ENCODE measurements around the gene EIF2A. TPM values are rescaled to one million over a fixed set of nuclear protein-coding genes. Genes with fewer than 3 reads are reported as not detected.
"Not testable (repeated sequence)": the region's sequence is repeated elsewhere in the genome, so short reads cannot be mapped to it uniquely, and the experiment has no call there.

Gene EIF2A
- total and polyA plus RNA-seq, 2 experiments from 2014 or later = 34.5 to 112 TPM

- Histone ChIP-seq H3K27me3 (no peaks in the 10 kb centered on the region), H3K4me1 (ENCODE audit: insufficient read depth) (no peaks in the 10 kb centered on the region), H4K20me1 (ENCODE audit: insufficient read depth, poor library complexity, severe bottlenecking) (peaks cover 22% of the 10 kb centered on the region), H3K9me2 (replicated peaks; ENCODE audit: insufficient read depth) (no peaks in the 10 kb centered on the region), H3K27ac (no peak overlapping the region), H3K4me3 (no peak overlapping the region), H3K4me2 (no peak overlapping the region), H3K36me3 (replicated peaks; ENCODE audit: insufficient read depth, low read depth) (no peaks in the 10 kb centered on the region), H3K79me2 (peaks cover 79% of the 10 kb centered on the region), H2AFZ (no peak overlapping the region), H3K9me3 (ENCODE audit: low read depth) (no peaks in the 10 kb centered on the region)
- 97% methylated on average over 2 of the region's 2 CpGs for WGBS (ENCODE audit: low lambda C conversion rate, missing lambda C conversion rate)
- TF ChIP-seq CTCF (IDR thresholded peaks at IDR 0.05; ENCODE audit: poor library complexity) (no peak), EZH2 (IDR thresholded peaks at IDR 0.05; ENCODE audit: borderline replicate concordance) (no peak), EZH2phosphoT487 (IDR thresholded peaks at IDR 0.05; ENCODE audit: low read depth, severe bottlenecking, unreplicated experiment) (no peak)
- no peak for DNase-seq (ENCODE audit: low spot score)
Observed at GRCh38 chr3:150613709-150614480, 67.3 kb downstream of the EIF2A start.

- no peaks in the 10 kb centered on the region for H3K9me2 ChIP-seq (replicated peaks; ENCODE audit: insufficient read depth)
- WGBS (ENCODE audit: low lambda C conversion rate, missing lambda C conversion rate) = 83% methylated on average over 7 of the region's 7 CpGs
- no peak overlapping the region for H3K4me3 ChIP-seq
- no peak for DNase-seq (ENCODE audit: low spot score)
- TF ChIP-seq EZH2 (IDR thresholded peaks at IDR 0.05; ENCODE audit: borderline replicate concordance) (no peak), EZH2phosphoT487 (IDR thresholded peaks at IDR 0.05; ENCODE audit: low read depth, severe bottlenecking, unreplicated experiment) (no peak), CTCF (IDR thresholded peaks at IDR 0.05; ENCODE audit: poor library complexity) (no peak)
- H3K4me1 ChIP-seq (ENCODE audit: insufficient read depth) = no peaks in the 10 kb centered on the region
- H2AFZ ChIP-seq = no peak overlapping the region
- H3K36me3 ChIP-seq (replicated peaks; ENCODE audit: insufficient read depth, low read depth) = no peaks in the 10 kb centered on the region
- H4K20me1 ChIP-seq (ENCODE audit: insufficient read depth, poor library complexity, severe bottlenecking) = no peaks in the 10 kb centered on the region
- H3K27ac ChIP-seq = no peak overlapping the region
- H3K9me3 ChIP-seq (ENCODE audit: low read depth) = no peaks in the 10 kb centered on the region
- no peak overlapping the region for H3K4me2 ChIP-seq
- peaks cover 62% of the 10 kb centered on the region for H3K79me2 ChIP-seq
- no peaks in the 10 kb centered on the region for H3K27me3 ChIP-seq
Observed at GRCh38 chr3:150620002-150620689, 73.6 kb downstream of the EIF2A start.

DNA sequence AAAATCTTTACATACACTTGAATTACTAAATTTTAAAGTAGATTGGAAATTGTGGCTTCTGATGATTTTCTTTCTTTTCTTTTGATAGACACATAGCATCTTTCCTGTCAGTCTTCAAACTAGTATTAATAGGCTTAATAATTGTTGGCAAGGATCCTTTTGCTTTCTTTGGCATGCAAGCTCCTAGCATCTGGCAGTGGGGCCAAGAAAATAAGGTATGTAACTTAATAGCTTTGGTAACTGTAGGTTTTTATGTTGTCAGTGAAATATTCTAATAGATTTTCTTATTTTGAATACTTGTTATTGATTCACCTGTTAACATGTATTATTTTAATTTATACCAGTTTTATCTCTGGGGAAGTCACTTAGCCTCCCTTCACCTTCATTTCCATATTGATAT, 76.4 kb downstream of the EIF2A start:
- not testable (repeated sequence) for H3K9me3 ChIP-seq (ENCODE audit: low read depth); H4K20me1 ChIP-seq (ENCODE audit: insufficient read depth, poor library complexity, severe bottlenecking); H3K9me2 ChIP-seq (replicated peaks; ENCODE audit: insufficient read depth); H2AFZ ChIP-seq; H3K4me2 ChIP-seq; DNase-seq (ENCODE audit: low spot score); H3K27me3 ChIP-seq; H3K36me3 ChIP-seq (replicated peaks; ENCODE audit: insufficient read depth, low read depth); H3K27ac ChIP-seq; H3K4me1 ChIP-seq (ENCODE audit: insufficient read depth); H3K4me3 ChIP-seq
- peaks cover 46% of the 10 kb centered on the region for H3K79me2 ChIP-seq

DNA sequence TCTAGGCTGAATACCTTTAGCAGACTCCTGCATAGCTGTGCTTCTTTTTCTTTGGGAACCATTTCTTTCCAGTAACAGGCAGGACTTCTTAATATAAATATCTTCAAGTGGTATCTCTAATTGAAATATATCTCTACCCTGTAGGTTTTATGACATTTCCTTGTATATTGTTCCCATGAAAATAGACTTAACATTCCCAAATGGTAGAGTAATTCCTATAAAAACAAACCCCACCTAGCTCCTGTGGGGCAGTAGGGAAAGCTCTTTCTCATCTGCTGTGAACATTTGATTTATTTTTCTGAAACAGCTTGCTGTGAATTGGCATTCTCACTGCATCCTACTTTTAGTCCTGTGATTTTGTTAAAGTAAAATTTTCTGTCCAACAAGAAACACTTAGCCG, 77.4 kb downstream of the EIF2A start:
- Histone ChIP-seq H3K4me2 (no peak overlapping the region), H3K9me2 (replicated peaks; ENCODE audit: insufficient read depth) (no peaks in the 10 kb centered on the region), H4K20me1 (ENCODE audit: insufficient read depth, poor library complexity, severe bottlenecking) (no peaks in the 10 kb centered on the region), H2AFZ (no peak overlapping the region), H3K4me3 (no peak overlapping the region), H3K27ac (no peak overlapping the region), H3K9me3 (ENCODE audit: low read depth) (no peaks in the 10 kb centered on the region), H3K79me2 (peaks cover 37% of the 10 kb centered on the region), H3K4me1 (ENCODE audit: insufficient read depth) (no peaks in the 10 kb centered on the region), H3K27me3 (no peaks in the 10 kb centered on the region), H3K36me3 (replicated peaks; ENCODE audit: insufficient read depth, low read depth) (no peaks in the 10 kb centered on the region)
- TF ChIP-seq EZH2phosphoT487 (IDR thresholded peaks at IDR 0.05; ENCODE audit: low read depth, severe bottlenecking, unreplicated experiment) = no peak
- TF ChIP-seq CTCF (IDR thresholded peaks at IDR 0.05; ENCODE audit: poor library complexity) = no peak
- TF ChIP-seq EZH2 (IDR thresholded peaks at IDR 0.05; ENCODE audit: borderline replicate concordance) = no peak
- 90% methylated on average over 1 of the region's 1 CpG for WGBS (ENCODE audit: low lambda C conversion rate, missing lambda C conversion rate)
- no peak for DNase-seq (ENCODE audit: low spot score)

Data from hepatocyte (in vitro differentiated cells).